GM18907 (cell line): ENCODE data around the gene GABRB2.
"Not testable (repeated sequence)": the region's sequence is repeated elsewhere in the genome, so short reads cannot be mapped to it uniquely, and the experiment has no call there.

Experiments used
- ATAC-seq: cut with Tn5 transposase; IDR thresholded peaks from one replicate; pipeline ENCODE4 v1.9.1; 2021; ENCODE audit warnings: mild to moderate bottlenecking, moderate library complexity; ENCODE audit not compliant: unreplicated experiment

GABRB2 gene

GRCh38 chr5:161256957-161257356, 289.6 kb downstream of the GABRB2 start:
- ATAC-seq = no peak

- not testable (repeated sequence) for ATAC-seq
Measured at GRCh38 chr5:161252955-161253354, 293.6 kb downstream of the GABRB2 start.

GRCh38 chr5:161246749-161247148, 299.8 kb downstream of the GABRB2 start:
- ATAC-seq = no peak

GRCh38 chr5:161245846-161246245, 300.7 kb downstream of the GABRB2 start:
- ATAC-seq = not testable (repeated sequence)
